Activated naive CD8-positive, alpha-beta T cell treated with anti-CD3 and anti-CD28 coated beads for 36 hours (primary cell): ENCODE results near the gene ZBTB32. TPM values are rescaled to one million over a fixed set of nuclear protein-coding genes. Genes with fewer than 3 reads are reported as not detected.

Source experiments
- DNase-seq: peaks from one replicate; pipeline ENCODE4 v3.0.0; 2021
- H3K27ac Mint-ChIP-seq: one replicate; pipeline ENCODE4 v1.8.0; 2022; ENCODE audit warnings: mild to moderate bottlenecking, moderate library complexity, mixed read lengths
- H3K27me3 Mint-ChIP-seq: one replicate; pipeline ENCODE4 v1.8.0; 2022; ENCODE audit warnings: mild to moderate bottlenecking, mixed read lengths
- H3K36me3 Mint-ChIP-seq: one replicate; pipeline ENCODE4 v1.8.0; 2021; ENCODE audit warnings: mild to moderate bottlenecking, mixed read lengths
- H3K4me1 Mint-ChIP-seq: one replicate; pipeline ENCODE4 v1.8.0; 2021; ENCODE audit warnings: mixed read lengths
- H3K4me3 Mint-ChIP-seq: one replicate; pipeline ENCODE4 v1.8.0; 2022; ENCODE audit warnings: mild to moderate bottlenecking, moderate library complexity, mixed read lengths
- H3K9me3 Mint-ChIP-seq: one replicate; pipeline ENCODE4 v1.8.0; 2022; ENCODE audit warnings: mixed read lengths
- total RNA-seq, 2 experiments: library from RNA; stranded (reverse); gene quantifications; one replicate each; pipeline ENCODE4 v1.2.3, GENCODE V29; 2021

The ZBTB32 gene
- total RNA-seq, 2 experiments from 2014 or later: 220 to 238 TPM

DNA sequence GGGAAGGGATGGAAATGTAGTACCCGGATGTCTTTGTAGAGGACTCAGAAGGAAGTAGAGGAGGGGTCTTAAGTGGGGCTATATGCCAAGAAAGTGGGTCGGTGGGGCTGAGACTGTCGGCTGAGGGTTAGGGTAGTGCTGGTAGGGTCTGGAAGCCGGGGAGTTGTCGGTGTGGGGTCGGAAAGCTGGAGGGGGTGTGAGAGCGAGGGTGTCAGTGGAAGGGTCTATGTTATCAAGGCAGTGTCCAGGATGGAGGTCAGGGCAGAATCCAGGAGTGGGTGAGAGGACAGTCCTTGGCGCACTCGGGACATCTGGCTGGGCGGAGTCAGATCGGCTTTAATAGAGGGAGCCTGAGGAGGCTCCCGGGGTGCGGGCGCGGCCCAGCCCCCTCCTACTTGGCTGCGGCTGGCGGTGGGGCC, 50.8 kb downstream of the ZBTB32 start:
- H3K36me3 Mint-ChIP-seq: peaks cover 23% of the 10 kb centered on the region
- H3K4me1 Mint-ChIP-seq: peaks cover 23% of the 10 kb centered on the region
- H3K9me3 Mint-ChIP-seq: no peaks in the 10 kb centered on the region
- peak overlapping the region; percentile 27 for H3K4me3 Mint-ChIP-seq
- peaks cover 17% of the 10 kb centered on the region for H3K27me3 Mint-ChIP-seq
- DNase-seq: no peak
- H3K27ac Mint-ChIP-seq: no peak overlapping the region

DNA sequence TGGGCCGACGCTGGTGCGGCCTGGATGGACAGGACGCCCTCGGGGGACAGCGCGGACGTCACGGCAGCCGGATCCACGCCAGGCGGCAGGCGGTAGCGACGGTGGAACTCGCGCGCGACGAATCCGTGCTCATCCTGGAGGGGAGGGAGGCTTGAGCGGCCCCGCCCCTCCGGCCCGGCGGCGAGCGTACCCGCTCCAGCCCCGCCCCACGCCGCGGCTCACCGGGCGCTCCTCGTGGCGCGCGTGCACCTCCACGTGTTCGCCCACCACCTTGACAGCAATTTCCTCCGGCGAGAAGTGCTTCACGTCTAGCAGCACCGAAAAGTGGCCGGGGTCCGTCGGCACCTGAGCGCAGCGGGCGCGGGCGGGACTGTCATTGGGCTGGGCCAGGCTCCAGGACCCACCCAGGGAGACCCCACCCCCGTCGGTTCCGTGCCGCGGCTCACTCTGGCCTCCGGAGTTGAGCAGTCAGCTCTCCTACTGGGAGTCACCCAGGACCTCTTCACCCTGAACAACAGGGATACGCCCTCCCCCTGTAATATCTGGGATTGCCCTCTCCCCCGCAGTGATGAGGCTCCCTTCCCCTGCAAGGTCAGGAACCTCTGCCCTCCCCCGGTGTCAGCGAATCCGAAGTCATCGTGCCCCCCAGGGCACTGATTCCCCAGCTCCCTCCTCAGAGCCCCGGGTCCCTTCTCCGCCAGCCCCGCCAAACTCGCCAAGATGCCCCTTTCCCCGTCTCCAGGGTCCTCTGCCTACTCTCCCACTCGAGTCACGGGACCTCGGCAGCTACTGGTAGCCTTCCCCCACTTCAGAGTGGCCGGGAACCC, 51.4 kb downstream of the ZBTB32 start:
- Mint-ChIP-seq H3K4me1 (peaks cover 21% of the 10 kb centered on the region), H3K9me3 (no peaks in the 10 kb centered on the region), H3K36me3 (peaks cover 24% of the 10 kb centered on the region), H3K4me3 (peak overlapping the region; percentile 53), H3K27me3 (peaks cover 17% of the 10 kb centered on the region), H3K27ac (peak overlapping the region; percentile 54)
- peak; percentile 69 for DNase-seq

DNA sequence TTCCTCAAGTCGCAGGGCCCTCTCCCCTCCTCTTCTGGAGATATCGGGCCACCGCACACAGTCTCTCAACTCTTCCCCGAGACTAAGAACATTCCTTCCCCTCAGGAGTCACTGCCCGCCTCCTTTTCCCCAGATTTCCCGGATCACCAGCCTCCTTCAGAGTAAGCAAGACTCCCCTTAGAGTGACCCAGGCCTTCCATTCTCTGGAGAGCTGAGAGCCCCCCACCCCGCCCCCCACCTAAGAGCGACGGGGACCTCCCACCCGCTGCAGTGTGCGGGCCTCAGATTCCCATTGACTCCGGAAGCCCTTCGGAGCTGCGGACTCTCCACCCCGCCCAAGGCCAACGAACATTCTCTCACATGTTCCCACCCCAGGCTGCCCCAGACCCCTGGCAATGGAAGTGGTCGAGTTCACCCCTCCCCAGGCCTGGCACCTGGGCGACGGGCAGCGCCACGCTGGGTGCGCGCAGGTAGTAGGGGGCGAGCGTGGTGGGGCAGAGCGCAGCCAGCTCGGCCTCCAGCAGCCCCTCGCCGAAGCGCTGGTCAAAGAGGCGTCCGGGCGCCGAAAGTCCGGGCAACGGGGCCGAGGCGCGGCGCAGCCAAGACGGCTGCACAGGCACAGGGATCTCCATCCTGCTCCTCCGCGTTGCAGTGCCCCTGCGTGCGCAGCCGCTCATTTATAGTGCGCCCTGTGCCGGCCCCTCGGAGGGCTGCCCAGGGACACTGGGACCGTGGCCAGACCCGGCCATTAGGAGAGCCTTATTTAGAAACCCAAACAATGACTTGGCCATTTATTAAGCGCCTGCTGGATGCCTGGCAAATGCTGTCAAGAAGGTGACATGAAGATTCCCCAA, 52.2 kb downstream of the ZBTB32 start, which contains the start of gene HSPB6:
TSS of gene HSPB6 (minus strand) at position 653 of the 854 bp plus-strand sequence. CDS start at position 632, 21 bp downstream.
- Mint-ChIP-seq H3K27me3 (peaks cover 17% of the 10 kb centered on the region), H3K4me1 (peaks cover 21% of the 10 kb centered on the region), H3K9me3 (no peaks in the 10 kb centered on the region), H3K36me3 (peaks cover 27% of the 10 kb centered on the region), H3K4me3 (peak within 1 kb of the TSS; percentile 83), H3K27ac (peak within 1 kb of the TSS; percentile 82)
- DNase-seq: no peak

DNA sequence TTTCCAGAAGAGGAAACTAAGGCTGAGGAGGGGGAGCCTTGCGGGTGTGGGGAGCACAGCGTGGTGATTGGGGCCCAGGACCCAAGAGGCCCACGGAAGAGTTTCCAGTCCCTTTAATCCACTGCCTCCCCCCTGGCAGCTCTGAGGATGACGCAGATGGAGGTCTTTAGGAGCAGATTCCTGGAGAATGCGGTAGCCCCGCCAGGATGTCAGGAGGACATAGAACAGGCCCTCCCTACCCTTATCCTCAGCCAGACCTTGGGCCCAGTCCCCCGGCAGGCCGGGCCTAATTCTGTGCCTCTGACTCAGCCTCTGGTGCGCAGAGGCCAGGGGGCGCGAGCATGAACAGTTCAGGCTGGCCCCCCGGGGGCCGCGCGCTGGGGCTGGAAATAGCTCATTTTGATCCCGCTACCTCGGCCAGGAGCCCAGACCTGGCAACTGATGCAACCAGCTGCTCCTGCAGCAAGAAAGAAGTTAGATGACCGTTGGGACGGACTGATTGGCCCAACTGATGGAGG, 52.9 kb downstream of the ZBTB32 start:
- H3K36me3 Mint-ChIP-seq: peaks cover 32% of the 10 kb centered on the region
- peaks cover 21% of the 10 kb centered on the region for H3K4me1 Mint-ChIP-seq
- peak overlapping the region; percentile 83 for H3K4me3 Mint-ChIP-seq
- peaks cover 17% of the 10 kb centered on the region for H3K27me3 Mint-ChIP-seq
- peak overlapping the region; percentile 82 for H3K27ac Mint-ChIP-seq
- no peaks in the 10 kb centered on the region for H3K9me3 Mint-ChIP-seq
- DNase-seq: peak; percentile 63

DNA sequence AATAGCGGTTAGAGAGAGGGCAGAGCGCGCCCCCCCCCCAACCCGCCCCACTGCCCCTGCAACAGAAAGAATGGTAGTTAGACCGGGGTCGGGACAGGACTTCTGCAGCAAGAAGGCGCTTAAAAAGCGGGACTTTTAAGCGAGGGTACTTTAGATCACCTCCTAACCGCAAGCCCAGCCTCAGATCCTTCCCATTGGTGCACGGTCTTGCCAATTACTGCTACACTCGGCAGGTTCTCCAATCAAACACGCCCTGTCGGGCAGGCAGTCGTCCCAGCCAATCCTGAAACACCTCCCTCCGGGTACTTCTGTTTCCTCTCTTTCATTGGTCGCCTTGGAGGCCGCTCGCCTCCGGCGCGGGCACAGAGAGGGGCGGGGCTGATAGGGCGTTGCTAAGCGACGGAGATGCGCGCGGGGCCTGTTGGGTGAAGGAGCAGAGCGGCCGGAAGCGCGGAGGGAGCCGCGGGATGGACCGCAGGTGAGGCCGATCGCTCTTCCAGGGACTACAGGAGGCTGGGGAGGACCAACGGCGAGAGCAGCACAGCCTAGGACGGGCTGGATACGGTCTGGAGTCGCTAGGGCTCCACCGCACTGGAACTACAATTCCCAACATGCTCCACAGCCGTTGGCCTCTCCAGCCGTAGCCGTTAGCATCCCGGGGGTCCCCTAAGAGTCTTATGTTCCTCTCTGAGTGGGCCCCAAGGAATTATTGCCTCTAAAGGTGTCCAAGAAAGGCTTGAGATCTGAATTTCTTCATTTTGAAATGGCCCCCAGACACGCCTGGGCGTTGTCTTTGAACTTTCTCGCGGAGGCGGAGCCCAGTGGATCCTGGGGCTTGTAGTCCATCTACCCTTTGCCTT, 53.6 kb downstream of the ZBTB32 start, which contains the start of gene PROSER3:
TSS of gene PROSER3 (plus strand) at position 428 of the 860 bp plus-strand sequence. CDS start at position 468, 40 bp downstream.
- peaks cover 21% of the 10 kb centered on the region for H3K4me1 Mint-ChIP-seq
- peak within 1 kb of the TSS; percentile 82 for H3K27ac Mint-ChIP-seq
- H3K9me3 Mint-ChIP-seq: no peaks in the 10 kb centered on the region
- H3K36me3 Mint-ChIP-seq: peaks cover 32% of the 10 kb centered on the region
- peak; percentile 99 for DNase-seq
- peaks cover 17% of the 10 kb centered on the region for H3K27me3 Mint-ChIP-seq
- peak within 1 kb of the TSS; percentile 83 for H3K4me3 Mint-ChIP-seq

DNA sequence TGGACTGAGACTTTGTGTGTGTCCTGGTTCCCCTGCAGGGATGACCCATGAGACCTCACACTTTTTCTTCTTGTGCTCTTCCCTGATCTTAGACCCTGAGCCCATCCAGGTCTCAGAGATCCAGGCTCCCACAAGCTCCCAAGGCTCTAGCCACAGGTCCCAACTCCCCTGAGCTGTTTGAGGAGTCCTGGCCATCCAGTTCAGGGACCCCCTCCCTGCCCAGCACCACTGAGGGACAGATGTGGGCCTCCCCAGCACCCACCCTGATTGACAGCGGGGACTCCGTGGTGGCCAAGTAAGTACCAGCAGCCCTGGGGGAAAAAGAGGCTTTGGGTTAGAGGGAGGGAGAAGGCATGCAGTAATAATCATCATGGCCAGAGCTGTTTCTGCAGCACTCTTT, 55.3 kb downstream of the ZBTB32 start:
- DNase-seq: no peak
- peak overlapping the region; percentile 63 for H3K4me3 Mint-ChIP-seq
- peaks cover 21% of the 10 kb centered on the region for H3K4me1 Mint-ChIP-seq
- H3K27ac Mint-ChIP-seq: no peak overlapping the region
- peaks cover 26% of the 10 kb centered on the region for H3K36me3 Mint-ChIP-seq
- H3K9me3 Mint-ChIP-seq: no peaks in the 10 kb centered on the region
- H3K27me3 Mint-ChIP-seq: peaks cover 16% of the 10 kb centered on the region

DNA sequence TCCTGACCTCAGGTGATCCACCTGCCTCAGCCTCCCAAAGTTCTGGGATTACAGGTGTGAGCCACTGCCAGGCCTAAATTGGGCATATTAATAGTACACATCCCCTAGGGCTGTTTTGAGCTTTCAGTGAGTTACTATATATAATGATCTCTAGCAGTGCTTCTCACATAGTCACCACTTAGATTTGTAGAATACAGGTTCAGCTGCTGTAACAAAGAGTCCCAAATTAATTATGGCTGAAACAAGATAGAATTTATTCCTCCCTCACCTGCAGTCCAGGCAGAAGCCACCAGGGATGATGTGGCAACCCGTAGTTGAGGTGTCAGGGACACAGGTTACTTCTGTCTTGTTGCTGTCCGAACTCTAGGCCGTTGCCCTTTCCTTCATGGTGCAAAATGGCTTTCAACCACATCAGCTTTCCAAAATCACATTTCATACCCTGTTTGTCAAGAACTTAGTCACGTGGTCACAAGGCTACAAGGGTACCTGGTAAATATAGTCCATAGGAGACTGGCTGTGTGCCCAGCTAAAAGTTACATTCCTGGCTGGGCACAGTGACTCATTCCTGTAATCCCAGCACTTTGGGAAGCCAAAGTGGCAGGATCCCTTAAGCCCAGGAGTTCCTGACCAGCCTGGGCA, 56.5 kb downstream of the ZBTB32 start:
- no peak overlapping the region for H3K27ac Mint-ChIP-seq
- peaks cover 18% of the 10 kb centered on the region for H3K4me1 Mint-ChIP-seq
- no peak for DNase-seq
- peaks cover 10% of the 10 kb centered on the region for H3K27me3 Mint-ChIP-seq
- no peaks in the 10 kb centered on the region for H3K9me3 Mint-ChIP-seq
- H3K4me3 Mint-ChIP-seq: no peak overlapping the region
- peaks cover 22% of the 10 kb centered on the region for H3K36me3 Mint-ChIP-seq

DNA sequence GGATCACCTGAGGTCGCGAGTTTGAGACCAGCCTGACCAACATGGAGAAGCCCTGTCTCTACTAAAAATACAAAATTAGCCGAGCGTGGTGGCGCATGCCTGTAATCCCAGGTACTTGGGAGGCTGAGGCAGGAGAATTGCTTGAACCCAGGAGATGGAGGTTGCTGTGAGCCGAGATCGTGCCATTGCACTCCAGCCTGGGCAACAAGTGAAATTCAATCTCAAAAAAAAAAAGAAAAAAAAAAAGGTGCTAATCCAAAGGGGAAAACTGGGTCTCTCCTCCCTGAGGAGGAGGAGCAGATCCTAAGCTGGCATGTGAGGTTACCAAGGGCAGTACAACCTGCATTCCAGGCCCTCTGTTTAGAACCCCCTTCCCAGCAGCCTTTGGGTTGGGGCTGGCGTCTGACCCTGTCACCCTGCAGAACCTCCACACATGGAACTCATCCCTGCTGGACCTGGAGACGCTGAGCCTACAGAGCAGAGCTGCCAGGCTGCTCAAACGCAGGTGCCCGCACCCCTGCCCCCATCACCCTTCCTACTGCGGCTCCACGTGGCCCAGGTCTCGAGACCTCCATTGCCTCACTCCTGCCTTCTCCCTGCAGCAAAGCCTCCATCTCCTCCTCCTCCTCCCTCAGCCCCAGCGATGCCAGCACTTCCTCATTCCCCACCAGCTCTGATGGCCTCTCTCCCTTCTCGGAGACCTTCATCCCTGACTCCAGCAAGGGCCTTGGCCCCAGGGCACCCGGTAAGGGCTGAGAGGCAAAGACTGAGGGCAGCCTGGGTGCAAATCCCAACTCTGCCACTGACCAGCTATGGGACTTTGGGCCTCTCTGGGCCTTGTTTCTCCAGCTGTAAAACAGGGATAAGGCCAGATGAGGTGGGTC, 60.3 kb downstream of the ZBTB32 start:
- Mint-ChIP-seq H3K27ac (no peak overlapping the region), H3K4me3 (no peak overlapping the region), H3K4me1 (peaks cover 2% of the 10 kb centered on the region), H3K9me3 (no peaks in the 10 kb centered on the region), H3K27me3 (no peaks in the 10 kb centered on the region), H3K36me3 (peaks cover 16% of the 10 kb centered on the region)
- DNase-seq: no peak

Other genes with a start within 250 kb of the ZBTB32 start
- gene KRTDAP, start 214.1 kb upstream of the ZBTB32 start, total RNA-seq: not detected
- gene DMKN, start 190.9 kb upstream of the ZBTB32 start, total RNA-seq: 1 to 10 TPM; 1.4 to 1.5 TPM
- gene SBSN, start 176.2 kb upstream of the ZBTB32 start, total RNA-seq: not detected
- gene GAPDHS, start 171.1 kb upstream of the ZBTB32 start, total RNA-seq: not detected
- 10 to 100 TPM; 74.4 to 81.6 TPM for gene TMEM147, start 158.9 kb upstream of the ZBTB32 start, total RNA-seq
- not detected for gene ATP4A, start 140.9 kb upstream of the ZBTB32 start, total RNA-seq
- gene PMIS2, start 118.4 kb upstream of the ZBTB32 start, total RNA-seq: not detected
- gene HAUS5, start 91.8 kb upstream of the ZBTB32 start, total RNA-seq: 10 to 100 TPM; 37.9 to 44.6 TPM
- gene RBM42, start 75.5 kb upstream of the ZBTB32 start, total RNA-seq: 10 to 100 TPM; 91.7 to 99.1 TPM
- gene ETV2, start 62.8 kb upstream of the ZBTB32 start, total RNA-seq: 1 to 10 TPM; 1.5 to 2.3 TPM
- 100 to 1,000 TPM; 414 to 433 TPM for gene COX6B1, start 56.2 kb upstream of the ZBTB32 start, total RNA-seq
- 1 to 10 TPM; 1.6 to 1.8 TPM for gene UPK1A, start 38.0 kb upstream of the ZBTB32 start, total RNA-seq
- gene KMT2B, start 13.4 kb downstream of the ZBTB32 start, total RNA-seq: 10 to 100 TPM; 42.2 to 45.5 TPM
- 10 to 100 TPM; 79.2 to 80.6 TPM for gene IGFLR1, start 37.9 kb downstream of the ZBTB32 start, total RNA-seq
- 10 to 100 TPM; 42.3 to 43.9 TPM for gene U2AF1L4, start 40.9 kb downstream of the ZBTB32 start, total RNA-seq
- 10 to 100 TPM; 38.5 to 41.6 TPM for gene PSENEN, start 41.1 kb downstream of the ZBTB32 start, total RNA-seq
- 1 to 10 TPM; 5.1 to 7.0 TPM for gene LIN37, start 44.0 kb downstream of the ZBTB32 start, total RNA-seq
- under 1 TPM; 0.39 to 0.78 TPM for gene HSPB6, start 52.5 kb downstream of the ZBTB32 start, total RNA-seq
- gene PROSER3, start 53.6 kb downstream of the ZBTB32 start, total RNA-seq: 10 to 100 TPM; 29.9 to 33.3 TPM
- 10 to 100 TPM; 15.0 to 16.3 TPM for gene ARHGAP33, start 71.0 kb downstream of the ZBTB32 start, total RNA-seq
- not detected for gene PRODH2, start 108.3 kb downstream of the ZBTB32 start, total RNA-seq
- gene NPHS1, start 147.9 kb downstream of the ZBTB32 start, total RNA-seq: under 1 TPM; 0.36 to 0.49 TPM
- gene KIRREL2, start 152.4 kb downstream of the ZBTB32 start, total RNA-seq: 1 to 10 TPM; 2.3 to 2.4 TPM
- under 1 TPM; 0.68 to 0.88 TPM for gene APLP1, start 164.0 kb downstream of the ZBTB32 start, total RNA-seq
- gene NFKBID, start 196.0 kb downstream of the ZBTB32 start, total RNA-seq: 10 to 100 TPM; 72.2 to 73.7 TPM
- 10 to 100 TPM; 44.9 to 53.8 TPM for gene HCST, start 198.0 kb downstream of the ZBTB32 start, total RNA-seq
- not detected for gene TYROBP, start 203.7 kb downstream of the ZBTB32 start, total RNA-seq
- 1 to 10 TPM; 5.8 to 7.1 TPM for gene LRFN3, start 231.8 kb downstream of the ZBTB32 start, total RNA-seq